GM13977 (cell line): ENCODE measurements around the gene SNTG2.

Source experiments
- DNase-seq: peaks from one replicate; pipeline ENCODE4 v3.0.0; 2012; ENCODE audit warnings: low spot score
- CTCF ChIP-seq: IDR thresholded peaks from 2 replicates; pipeline ENCODE4 v1.5.1; 2012; ENCODE audit warnings: mild to moderate bottlenecking, control low read depth; ENCODE audit not compliant: insufficient read depth; ENCODE audit errors: extremely low read depth, missing control alignments
- in situ Hi-C: fragments of 300-500 bp; cut with MboI; formaldehyde crosslinking; loops from one replicate; pipeline ENCODE4 v1.12.0; 2022; ENCODE audit warnings: low sequenced_read_pairs, low pct_unique_long_range_greater_than_20kb, mixed read lengths, inconsistent platforms; ENCODE audit not compliant: unreplicated experiment

SNTG2 gene

GRCh38 chr2:1369905-1370304 lies 419.3 kb downstream of the SNTG2 start:
- no peak for TF ChIP-seq CTCF
- DNase-seq = no peak
- in situ Hi-C loops = no loop called here

- in situ Hi-C loops = no loop called here
Observed at GRCh38 chr2:1370461-1370860, 419.8 kb downstream of the SNTG2 start.

GRCh38 chr2:1371082-1371481 lies 420.4 kb downstream of the SNTG2 start:
- TF ChIP-seq CTCF = no peak
- in situ Hi-C loops = no loop called here
- DNase-seq = no peak

More at GRCh38 chr2:1370461-1370860, 419.8 kb downstream of the SNTG2 start:
- DNase-seq = no peak
- TF ChIP-seq CTCF = no peak

GRCh38 chr2:1373830-1374229 lies 423.2 kb downstream of the SNTG2 start:
- TF ChIP-seq CTCF = no peak
- in situ Hi-C loops = no loop called here
- no peak for DNase-seq

- in situ Hi-C loops = no loop called here
- TF ChIP-seq CTCF = no peak
- no peak for DNase-seq
Observed at GRCh38 chr2:1374287-1374686, 423.6 kb downstream of the SNTG2 start.

- TF ChIP-seq CTCF = no peak
- no peak for DNase-seq
- in situ Hi-C loops = no loop called here
Observed at GRCh38 chr2:1375794-1376193, 425.1 kb downstream of the SNTG2 start.

- in situ Hi-C loops = no loop called here
- TF ChIP-seq CTCF = no peak
- no peak for DNase-seq
Observed at GRCh38 chr2:1377473-1377872, 426.8 kb downstream of the SNTG2 start.
